HEK293T (cell line): ENCODE results near the gene PLBD2.
"Not testable (repeated sequence)": the region's sequence is repeated elsewhere in the genome, so short reads cannot be mapped to it uniquely, and the experiment has no call there.

Source experiments
- ARNT ChIP-seq: fragments of 450-650 bp; IDR thresholded peaks from 2 replicates; pipeline ENCODE4 v1.6.1; 2017; ENCODE audit warnings: mild to moderate bottlenecking
- CTBP1 ChIP-seq: fragments of 450-650 bp; IDR thresholded peaks from 2 replicates; pipeline ENCODE4 v1.6.1; 2016; ENCODE audit warnings: borderline replicate concordance
- ELF4 ChIP-seq: fragments of 450-650 bp; IDR thresholded peaks from 2 replicates; pipeline ENCODE4 v1.6.1; 2017; ENCODE audit warnings: antibody characterized with exemption
- FOXK2 ChIP-seq: fragments of 450-650 bp; IDR thresholded peaks from 2 replicates; pipeline ENCODE4 v1.6.1; 2016; ENCODE audit warnings: mild to moderate bottlenecking
- HDGF ChIP-seq: fragments of 450-650 bp; IDR thresholded peaks from 2 replicates; pipeline ENCODE4 v1.6.1; 2017; ENCODE audit warnings: antibody characterized with exemption, borderline replicate concordance
- L3MBTL2 ChIP-seq: fragments of 450-650 bp; conservative IDR thresholded peaks from 2 replicates; pipeline ENCODE4 v1.6.1; 2016; ENCODE audit warnings: mild to moderate bottlenecking
- NFRKB ChIP-seq: fragments of 450-650 bp; IDR thresholded peaks from 2 replicates; pipeline ENCODE4 v1.6.1; 2016; ENCODE audit warnings: mild to moderate bottlenecking, moderate library complexity
- SP1 ChIP-seq: fragments of 450-650 bp; IDR thresholded peaks from 2 replicates; pipeline ENCODE4 v1.6.1; 2017
- ZNF384 ChIP-seq: fragments of 450-650 bp; IDR thresholded peaks from 2 replicates; pipeline ENCODE4 v1.6.1; 2016

- not testable (repeated sequence) for TF ChIP-seq SP1, FOXK2, NFRKB, ZNF384, CTBP1, ELF4, L3MBTL2, ARNT, HDGF
Measured at GRCh38 chr12:113354192-113354591, 4.2 kb upstream of the PLBD2 start.
